ENCODE data around the gene TCF21. TPM values are rescaled to one million over a fixed set of nuclear protein-coding genes. Genes with fewer than 3 reads are reported as not detected.

The TCF21 gene
- 9.8 and 12.5 TPM in 2 replicates for total RNA-seq

DNA sequence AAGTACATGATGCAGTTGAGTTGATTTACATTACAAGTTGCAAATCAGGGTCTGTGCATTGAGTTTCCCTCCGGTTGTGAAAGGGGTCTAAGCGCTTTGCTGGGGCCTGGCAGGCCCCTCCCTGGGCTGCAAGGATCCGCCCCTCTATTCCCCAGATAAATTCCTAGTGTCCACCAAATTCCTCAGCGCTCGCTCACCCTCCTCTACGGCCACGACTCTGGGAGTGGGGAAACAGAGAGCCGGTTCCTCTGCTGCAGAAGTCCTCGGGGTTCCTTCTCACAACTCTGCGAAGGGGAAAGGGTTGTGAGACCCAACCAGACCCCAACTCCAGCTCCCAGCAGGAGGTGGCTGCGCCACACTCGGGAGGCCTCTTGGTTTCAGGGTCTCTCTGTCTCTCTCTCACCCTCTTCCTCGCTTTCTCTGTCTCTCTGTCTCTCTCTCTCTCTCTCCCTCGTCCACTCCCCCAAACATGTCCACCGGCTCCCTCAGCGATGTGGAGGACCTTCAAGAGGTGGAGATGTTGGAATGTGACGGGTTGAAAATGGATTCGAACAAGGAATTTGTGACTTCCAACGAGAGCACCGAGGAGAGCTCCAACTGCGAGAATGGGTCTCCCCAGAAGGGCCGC, at the start of gene TCF21:
Gene TCF21 (plus strand): TSS at position 185 of the 628 bp plus-strand sequence. CDS start 285 bp downstream, at position 470.

Other genes starting within 250 kb of the TCF21 start
- gene TBPL1, start 64.1 kb downstream of the TCF21 start, total RNA-seq = 20.7 and 27.2 TPM in 2 replicates
- gene SLC2A12, start 163.5 kb downstream of the TCF21 start, total RNA-seq = 2.1 and 2.2 TPM in 2 replicates